ENCODE data around the gene PLTP. TPM values are rescaled to one million over a fixed set of nuclear protein-coding genes. Genes with fewer than 3 reads are reported as not detected.
"Not testable (repeated sequence)": the region's sequence is repeated elsewhere in the genome, so short reads cannot be mapped to it uniquely, and the experiment has no call there.

PLTP gene
- total RNA-seq, 4 donors from 2014 or later = 31.2 to 221 (median 113) TPM

GRCh38 chr20:45933266-45934045 is 21.5 kb upstream of the PLTP start:
- H3K36me3 ChIP-seq = no peaks in the 10 kb centered on the region
- DNase-seq = peak; percentile 74 to 78
- intact Hi-C loops (cut with DNase I; ENCODE audit: low total_unique reads) = no loop called here
- H3K27me3 ChIP-seq = no peaks in the 10 kb centered on the region
- H3K9me3 ChIP-seq = no peaks in the 10 kb centered on the region
- peak overlapping the region; percentile 65 to 77 for H3K4me3 ChIP-seq
- peak overlapping the region; percentile 98 to 99 for H3K27ac ChIP-seq
- H3K4me1 ChIP-seq = peaks cover 3 to 6% of the 10 kb centered on the region in 2 donors
- peak in 3 of 4 experiments; percentile 10 to 29 (median 23) for TF ChIP-seq CTCF (IDR thresholded peaks at IDR 0.05)
- TF ChIP-seq POLR2A (IDR thresholded peaks at IDR 0.05) = peak in 1 of 2 donors; percentile 22

GRCh38 chr20:45931680-45932079 is 19.7 kb upstream of the PLTP start:
- H3K27ac ChIP-seq; H3K4me3 ChIP-seq; intact Hi-C loops (cut with DNase I; ENCODE audit: low total_unique reads); H3K36me3 ChIP-seq; H3K27me3 ChIP-seq; DNase-seq; H3K9me3 ChIP-seq; H3K4me1 ChIP-seq: not testable (repeated sequence)

- no peaks in the 10 kb centered on the region for H3K27me3 ChIP-seq
- TF ChIP-seq POLR2A (IDR thresholded peaks at IDR 0.05) (no peak), CTCF (IDR thresholded peaks at IDR 0.05) (no peak)
- intact Hi-C loops (cut with DNase I; ENCODE audit: low total_unique reads) = no loop called here
- DNase-seq = no peak
- no peaks in the 10 kb centered on the region for H3K9me3 ChIP-seq
- no peak overlapping the region for H3K27ac ChIP-seq
- H3K4me1 ChIP-seq = peaks cover 0 to 6% of the 10 kb centered on the region in 2 donors
- H3K4me3 ChIP-seq = no peak overlapping the region
- H3K36me3 ChIP-seq = no peaks in the 10 kb centered on the region
Observed at GRCh38 chr20:45927071-45927878, 15.3 kb upstream of the PLTP start.

- Histone ChIP-seq H3K27me3 (no peaks in the 10 kb centered on the region), H3K9me3 (no peaks in the 10 kb centered on the region), H3K36me3 (no peaks in the 10 kb centered on the region), H3K27ac (no peak overlapping the region), H3K4me3 (no peak overlapping the region), H3K4me1 (peaks cover 0 to 6% of the 10 kb centered on the region in 2 donors)
- DNase-seq = no peak
- TF ChIP-seq CTCF (IDR thresholded peaks at IDR 0.05) = no peak
- TF ChIP-seq POLR2A (IDR thresholded peaks at IDR 0.05) = no peak
- intact Hi-C loops (cut with DNase I; ENCODE audit: low total_unique reads) = no loop called here
Observed at GRCh38 chr20:45926731-45927070, 14.7 kb upstream of the PLTP start.

- H3K4me3 ChIP-seq = no peak overlapping the region
- H3K36me3 ChIP-seq = no peaks in the 10 kb centered on the region
- intact Hi-C loops (cut with DNase I; ENCODE audit: low total_unique reads) = no loop called here
- TF ChIP-seq CTCF (IDR thresholded peaks at IDR 0.05) = no peak
- no peak for TF ChIP-seq POLR2A (IDR thresholded peaks at IDR 0.05)
- no peaks in the 10 kb centered on the region for H3K9me3 ChIP-seq
- peak overlapping the region; percentile 78 to 94 for H3K27ac ChIP-seq
- no peak for DNase-seq
- H3K4me1 ChIP-seq = peaks cover 0 to 6% of the 10 kb centered on the region in 2 donors
- H3K27me3 ChIP-seq = no peaks in the 10 kb centered on the region
Observed at GRCh38 chr20:45925821-45926506, 14.0 kb upstream of the PLTP start.
